Natural killer cell (primary cell): ENCODE measurements around the gene SERPINI1. TPM values are rescaled to one million over a fixed set of nuclear protein-coding genes. Genes with fewer than 3 reads are reported as not detected.
A peak's percentile ranks its signal among the peaks of the same experiment; 100 is the strongest.

ENCODE experiments used
- ATAC-seq, 3 donors: fragments of 150-1000 bp in 2 of 3; fragments of 200-7000 bp in 1 of 3; cut with Tn5 transposase; 1 replicate in 1 of 3; 2 replicates in 2 of 3; pipeline ENCODE4 v1.10.0; 2021; ENCODE audit warnings: mild to moderate bottlenecking in 2 of 3, moderate library complexity in 2 of 3
- DNase-seq, 2 donors: peaks; one replicate each; pipeline versions ENCODE4 v3.0.0 to v3.0.0-alpha.2; 2013 to 2021; ENCODE audit warnings: mixed read lengths in 1 of 2
- H3K27ac ChIP-seq: one replicate; pipeline ENCODE4 v1.5.1; 2013; ENCODE audit warnings: mild to moderate bottlenecking, low read length
- H3K27me3 ChIP-seq: one replicate; pipeline ENCODE4 v1.6.1; 2013; ENCODE audit warnings: low read length; ENCODE audit not compliant: control insufficient read depth, insufficient read depth
- H3K36me3 ChIP-seq: one replicate; pipeline ENCODE4 v1.6.1; 2013; ENCODE audit warnings: low read length; ENCODE audit not compliant: control insufficient read depth, insufficient read depth
- H3K4me1 ChIP-seq: one replicate; pipeline ENCODE4 v1.6.1; 2013; ENCODE audit warnings: low read length; ENCODE audit not compliant: control insufficient read depth, insufficient read depth
- H3K4me3 ChIP-seq: one replicate; pipeline ENCODE4 v1.5.1; 2013; ENCODE audit warnings: low read length
- H3K9me3 ChIP-seq: one replicate; pipeline ENCODE4 v1.6.1; 2013; ENCODE audit warnings: low read length; ENCODE audit not compliant: control insufficient read depth, insufficient read depth
- H3K27ac Mint-ChIP-seq, 2 donors: one replicate each; pipeline ENCODE4 v1.8.0; 2022; ENCODE audit warnings: mild to moderate bottlenecking in 2 of 2, mixed read lengths in 2 of 2, moderate library complexity in 1 of 2
- H3K27me3 Mint-ChIP-seq, 2 donors: one replicate each; pipeline ENCODE4 v1.8.0; 2022; ENCODE audit warnings: low read depth in 2 of 2, mixed read lengths in 2 of 2
- H3K36me3 Mint-ChIP-seq: one replicate; pipeline ENCODE4 v1.8.0; 2022; ENCODE audit warnings: mixed read lengths
- H3K4me1 Mint-ChIP-seq, 2 donors: one replicate each; pipeline ENCODE4 v1.8.0; 2022; ENCODE audit warnings: mixed read lengths in 2 of 2
- H3K4me3 Mint-ChIP-seq: one replicate; pipeline ENCODE4 v1.8.0; 2022; ENCODE audit warnings: mild to moderate bottlenecking, moderate library complexity, mixed read lengths
- H3K9me3 Mint-ChIP-seq, 2 donors: one replicate each; pipeline ENCODE4 v1.8.0; 2022; ENCODE audit warnings: mixed read lengths in 2 of 2
- WGBS: methylation state at CpG from one replicate; pipeline ENCODE4 v1.1.7; 2013; ENCODE audit warnings: missing lambda C conversion rate; ENCODE audit not compliant: insufficient coverage; 5-methylcytosine and 5-hydroxymethylcytosine counted together
- intact Hi-C: fragments of 100-400 bp; cut with micrococcal nuclease; formaldehyde crosslinking; loops from one replicate; pipeline ENCODE4 v1.14.2; 2022
- total RNA-seq, 4 donors: library from RNA; stranded (reverse); fragments of 120-200 nt in 1 of 4; gene quantifications; one replicate each; pipeline versions ENCODE4 v1.2.3 to v1.2.4, GENCODE V29; 2013 to 2022
- TF ChIP-seq, protein P1 (sequence below): fragments of 200-600 bp; IDR thresholded peaks from one replicate; pipeline ENCODE4 v1.8.0; 2022; ENCODE audit warnings: antibody characterized with exemption

The SERPINI1 gene
- total RNA-seq = 1 to 10 TPM; 5.6 to 9.3 (median 8.5) TPM
- total RNA-seq (2013) = 12.7 TPM

DNA sequence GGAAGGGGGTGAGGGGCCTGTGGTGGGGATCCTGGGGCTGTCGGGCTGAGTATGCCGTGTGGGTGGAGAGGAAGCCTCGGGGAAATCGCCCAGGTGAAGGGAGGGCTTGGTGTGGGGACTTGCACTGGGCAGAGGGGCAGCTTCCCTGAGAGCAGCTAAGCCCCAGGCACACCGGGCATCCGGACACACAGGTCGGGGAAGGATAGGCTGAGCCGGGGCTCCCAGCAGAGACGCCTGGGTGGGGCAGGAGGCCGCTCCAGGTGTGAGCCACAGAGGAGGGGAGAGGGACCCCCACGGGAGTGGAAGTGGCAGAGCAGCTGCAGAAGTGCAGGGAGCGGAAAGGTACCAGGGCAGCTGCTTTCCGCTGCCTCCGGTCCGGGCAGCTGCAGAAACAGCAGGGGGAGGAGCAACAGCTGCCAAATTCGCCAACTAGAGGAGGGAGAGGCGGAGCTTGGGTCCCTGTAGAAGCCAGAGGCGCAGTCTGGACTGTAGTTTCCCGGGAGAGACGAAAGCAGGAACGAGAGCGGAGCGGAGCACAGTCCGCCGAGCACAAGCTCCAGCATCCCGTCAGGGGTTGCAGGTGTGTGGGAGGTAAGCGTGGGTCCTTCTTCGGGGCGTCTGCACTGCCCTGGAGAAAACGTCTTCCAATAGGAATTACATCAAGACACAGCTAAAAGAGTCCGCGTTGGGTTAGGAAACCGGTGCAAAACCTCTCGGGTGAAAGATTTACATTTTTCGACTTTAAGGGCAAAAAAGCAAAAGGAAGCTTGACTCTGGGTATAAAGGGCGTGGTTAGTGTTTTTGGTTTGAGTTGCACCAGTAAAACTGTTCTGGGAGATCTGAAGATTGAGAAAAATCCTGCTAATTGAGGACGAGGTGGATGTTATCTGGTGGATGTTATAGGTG, at the start of gene SERPINI1:
Gene SERPINI1, plus strand, starts transcription at position 489 of the 906 bp plus-strand sequence. CDS start 53,408 bp downstream, outside the sequence.
- no peaks in the 10 kb centered on the region for H3K9me3 Mint-ChIP-seq
- ATAC-seq (peak; percentile 51 to 69 (median 54)), DNase-seq (peak; percentile 67 to 87)
- Histone ChIP-seq H3K36me3 (no peaks in the 10 kb centered on the region), H3K4me3 (peak within 1 kb of the TSS; percentile 76), H3K4me1 (peaks cover 6% of the 10 kb centered on the region), H3K9me3 (no peaks in the 10 kb centered on the region), H3K27ac (peak within 1 kb of the TSS; percentile 84), H3K27me3 (no peaks in the 10 kb centered on the region)
- intact Hi-C loops = no loop called here
- H3K27me3 Mint-ChIP-seq = no peaks in the 10 kb centered on the region
- H3K4me3 Mint-ChIP-seq = no peak within 1 kb of the TSS
- H3K36me3 Mint-ChIP-seq = no peaks in the 10 kb centered on the region
- H3K27ac Mint-ChIP-seq = no peak within 1 kb of the TSS
- peaks cover 14 to 22% of the 10 kb centered on the region in 2 donors for H3K4me1 Mint-ChIP-seq
- WGBS = under 1% methylated on average over 37 of the region's 37 CpGs
- TF ChIP-seq, protein P1, sequence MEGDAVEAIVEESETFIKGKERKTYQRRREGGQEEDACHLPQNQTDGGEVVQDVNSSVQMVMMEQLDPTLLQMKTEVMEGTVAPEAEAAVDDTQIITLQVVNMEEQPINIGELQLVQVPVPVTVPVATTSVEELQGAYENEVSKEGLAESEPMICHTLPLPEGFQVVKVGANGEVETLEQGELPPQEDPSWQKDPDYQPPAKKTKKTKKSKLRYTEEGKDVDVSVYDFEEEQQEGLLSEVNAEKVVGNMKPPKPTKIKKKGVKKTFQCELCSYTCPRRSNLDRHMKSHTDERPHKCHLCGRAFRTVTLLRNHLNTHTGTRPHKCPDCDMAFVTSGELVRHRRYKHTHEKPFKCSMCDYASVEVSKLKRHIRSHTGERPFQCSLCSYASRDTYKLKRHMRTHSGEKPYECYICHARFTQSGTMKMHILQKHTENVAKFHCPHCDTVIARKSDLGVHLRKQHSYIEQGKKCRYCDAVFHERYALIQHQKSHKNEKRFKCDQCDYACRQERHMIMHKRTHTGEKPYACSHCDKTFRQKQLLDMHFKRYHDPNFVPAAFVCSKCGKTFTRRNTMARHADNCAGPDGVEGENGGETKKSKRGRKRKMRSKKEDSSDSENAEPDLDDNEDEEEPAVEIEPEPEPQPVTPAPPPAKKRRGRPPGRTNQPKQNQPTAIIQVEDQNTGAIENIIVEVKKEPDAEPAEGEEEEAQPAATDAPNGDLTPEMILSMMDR = no peak

DNA sequence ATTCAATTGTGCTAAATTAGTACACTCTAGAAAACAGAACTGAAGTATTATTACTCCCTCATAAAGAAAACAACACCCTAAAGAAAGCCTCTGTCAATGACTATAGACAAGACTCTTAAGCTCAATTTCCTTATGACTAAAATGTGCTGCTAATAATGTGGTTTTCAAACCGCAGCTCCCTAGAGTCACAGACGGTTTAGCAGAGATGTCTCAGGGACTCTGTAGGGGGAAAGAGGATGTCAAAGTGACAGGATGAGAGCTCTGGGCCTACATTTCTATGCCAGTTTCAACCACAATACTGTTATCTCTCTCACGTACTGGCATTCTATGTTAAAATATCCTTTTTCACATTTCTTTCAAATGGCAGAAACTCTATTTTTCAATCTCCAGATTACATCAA, 44.2 kb upstream of the SERPINI1 start:
- Histone ChIP-seq H3K27ac (peak overlapping the region; percentile 11), H3K4me1 (peaks cover 4% of the 10 kb centered on the region), H3K4me3 (no peak overlapping the region), H3K9me3 (no peaks in the 10 kb centered on the region), H3K27me3 (no peaks in the 10 kb centered on the region), H3K36me3 (peaks cover 48% of the 10 kb centered on the region)
- H3K4me3 Mint-ChIP-seq = peak overlapping the region; percentile 28
- WGBS = 0% methylated on average over 2 of the region's 3 CpGs
- H3K36me3 Mint-ChIP-seq = peaks cover 22% of the 10 kb centered on the region
- peak overlapping the region; percentile 81 to 83 for H3K27ac Mint-ChIP-seq
- ATAC-seq = peak; percentile 79 to 90 (median 88)
- H3K4me1 Mint-ChIP-seq = peaks cover 9 to 25% of the 10 kb centered on the region in 2 donors
- TF ChIP-seq, protein P1 = no peak
- DNase-seq = peak in 1 of 2 donors; percentile 61
- intact Hi-C loops = no loop called here
- H3K9me3 Mint-ChIP-seq = no peaks in the 10 kb centered on the region
- H3K27me3 Mint-ChIP-seq = no peaks in the 10 kb centered on the region

DNA sequence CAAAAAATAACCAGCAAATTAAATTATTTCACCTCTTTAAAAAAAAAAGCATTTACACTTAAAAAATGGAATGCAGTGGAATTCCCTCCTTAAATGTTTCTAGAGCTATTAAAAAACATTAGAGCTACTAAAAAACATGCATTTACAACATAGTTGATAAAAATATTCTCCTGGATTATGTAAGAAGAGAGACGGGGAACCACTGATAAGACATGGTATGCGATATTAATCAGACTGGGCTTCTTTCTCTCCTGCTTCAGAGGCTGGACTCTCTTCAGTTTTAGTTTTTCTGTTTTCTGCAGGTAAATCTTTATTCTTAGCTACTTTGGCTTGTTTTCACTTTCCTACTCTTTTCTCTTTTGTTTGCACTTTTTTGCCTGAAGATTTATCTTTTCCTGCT, 41.4 kb upstream of the SERPINI1 start:
- Histone ChIP-seq H3K27ac (no peak overlapping the region), H3K4me3 (no peak overlapping the region), H3K4me1 (peaks cover 4% of the 10 kb centered on the region), H3K27me3 (no peaks in the 10 kb centered on the region), H3K9me3 (no peaks in the 10 kb centered on the region), H3K36me3 (peaks cover 41% of the 10 kb centered on the region)
- intact Hi-C loops = no loop called here
- 97% methylated on average over 2 of the region's 2 CpGs for WGBS
- TF ChIP-seq, protein P1 = no peak
- no peak overlapping the region for H3K4me3 Mint-ChIP-seq
- no peaks in the 10 kb centered on the region for H3K9me3 Mint-ChIP-seq
- no peaks in the 10 kb centered on the region for H3K27me3 Mint-ChIP-seq
- H3K27ac Mint-ChIP-seq = peak overlapping the region; percentile 58 to 74
- peaks cover 20% of the 10 kb centered on the region for H3K36me3 Mint-ChIP-seq
- DNase-seq (no peak), ATAC-seq (no peak)
- peaks cover 15 to 24% of the 10 kb centered on the region in 2 donors for H3K4me1 Mint-ChIP-seq
